Measurements from ENCODE around the gene ABCC1. TPM values are rescaled to one million over a fixed set of nuclear protein-coding genes. Genes with fewer than 3 reads are reported as not detected.

ABCC1 gene
- total and polyA plus RNA-seq, 2 donors from 2014 or later, result 4.6 to 29.7 TPM

DNA sequence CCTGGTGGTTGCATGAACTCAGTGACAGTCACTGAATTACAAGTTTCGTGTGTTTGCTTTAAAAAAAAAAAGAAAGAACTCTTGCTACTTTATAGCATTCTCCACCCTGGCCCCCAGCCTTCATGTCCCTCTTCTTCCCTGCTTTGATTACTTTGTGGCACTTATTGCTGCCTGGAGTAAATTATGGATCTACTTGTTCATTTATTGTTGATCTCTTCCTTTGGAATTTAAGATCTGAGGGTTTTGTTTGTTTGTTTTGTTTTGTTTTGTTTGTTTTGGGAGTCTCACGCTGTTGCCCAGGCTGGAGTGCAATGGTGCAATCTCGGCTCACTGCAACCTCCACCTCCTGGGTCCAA is 147.4 kb downstream of the ABCC1 start:
- FAIRE-seq, result no peak

GRCh38 chr16:16099320-16099719 is 149.9 kb downstream of the ABCC1 start:
- Histone ChIP-seq H3K27me3 (ENCODE audit: control insufficient read depth, insufficient read depth, low read length) (no peaks in the 10 kb centered on the region), H3K36me3 (ENCODE audit: control insufficient read depth in 2 of 3, insufficient read depth in 3 of 3, low read length in 3 of 3) (peaks cover 2 to 15% (median 6%) of the 10 kb centered on the region in 3 donors), H3K9me3 (ENCODE audit: control insufficient read depth in 2 of 3, insufficient read depth in 1 of 3, low read length in 3 of 3) (peaks cover 0 to 3% (median 0%) of the 10 kb centered on the region in 3 donors), H3K9ac (ENCODE audit: low read length in 3 of 3) (no peak overlapping the region), H3K27ac (ENCODE audit: low read depth in 2 of 2, low read length in 2 of 2) (no peak overlapping the region), H3K4me3 (ENCODE audit: low read length in 3 of 3) (no peak overlapping the region), H3K4me1 (ENCODE audit: control insufficient read depth in 2 of 3, insufficient read depth in 2 of 3, low read depth in 1 of 3, low read length in 3 of 3) (peaks cover 0 to 3% (median 0%) of the 10 kb centered on the region in 3 donors)
- intact Hi-C loops (cut with DNase I), result no loop called here
- DNase-seq, result no peak
- no peak for TF ChIP-seq CTCF (IDR thresholded peaks at IDR 0.05; ENCODE audit: borderline replicate concordance, extremely low read depth, insufficient read depth)
- no peak for FAIRE-seq

More for the DNA sequence above, 147.4 kb downstream of the ABCC1 start:
- Histone ChIP-seq H3K27me3 (ENCODE audit: control insufficient read depth, insufficient read depth, low read length) (no peaks in the 10 kb centered on the region), H3K36me3 (ENCODE audit: control insufficient read depth in 2 of 3, insufficient read depth in 3 of 3, low read length in 3 of 3) (peaks cover 0 to 6% (median 4%) of the 10 kb centered on the region in 3 donors), H3K9me3 (ENCODE audit: control insufficient read depth in 2 of 3, insufficient read depth in 1 of 3, low read length in 3 of 3) (no peaks in the 10 kb centered on the region), H3K4me3 (ENCODE audit: low read length in 3 of 3) (no peak overlapping the region), H3K4me1 (ENCODE audit: control insufficient read depth in 2 of 3, insufficient read depth in 2 of 3, low read depth in 1 of 3, low read length in 3 of 3) (peaks cover 2 to 6% (median 3%) of the 10 kb centered on the region in 3 donors), H3K27ac (ENCODE audit: low read depth in 2 of 2, low read length in 2 of 2) (peak overlapping the region in 1 of 2 donors; percentile 79), H3K9ac (ENCODE audit: low read length in 3 of 3) (no peak overlapping the region)
- intact Hi-C loops (cut with DNase I), result no loop called here
- no peak for TF ChIP-seq CTCF (IDR thresholded peaks at IDR 0.05; ENCODE audit: borderline replicate concordance, extremely low read depth, insufficient read depth)
- DNase-seq, result no peak

GRCh38 chr16:16100631-16101030 is 151.2 kb downstream of the ABCC1 start:
- peaks cover 0 to 3% (median 0%) of the 10 kb centered on the region in 3 donors for H3K4me1 ChIP-seq (ENCODE audit: control insufficient read depth in 2 of 3, insufficient read depth in 2 of 3, low read depth in 1 of 3, low read length in 3 of 3)
- no peak overlapping the region for H3K4me3 ChIP-seq (ENCODE audit: low read length in 3 of 3)
- H3K9ac ChIP-seq (ENCODE audit: low read length in 3 of 3), result no peak overlapping the region
- H3K9me3 ChIP-seq (ENCODE audit: control insufficient read depth in 2 of 3, insufficient read depth in 1 of 3, low read length in 3 of 3), result peaks cover 0 to 3% (median 0%) of the 10 kb centered on the region in 3 donors
- no peak for FAIRE-seq
- DNase-seq, result no peak
- H3K27me3 ChIP-seq (ENCODE audit: control insufficient read depth, insufficient read depth, low read length), result no peaks in the 10 kb centered on the region
- H3K27ac ChIP-seq (ENCODE audit: low read depth in 2 of 2, low read length in 2 of 2), result no peak overlapping the region
- peaks cover 2 to 15% (median 6%) of the 10 kb centered on the region in 3 donors for H3K36me3 ChIP-seq (ENCODE audit: control insufficient read depth in 2 of 3, insufficient read depth in 3 of 3, low read length in 3 of 3)
- no peak for TF ChIP-seq CTCF (IDR thresholded peaks at IDR 0.05; ENCODE audit: borderline replicate concordance, extremely low read depth, insufficient read depth)
- intact Hi-C loops (cut with DNase I), result no loop called here

DNA sequence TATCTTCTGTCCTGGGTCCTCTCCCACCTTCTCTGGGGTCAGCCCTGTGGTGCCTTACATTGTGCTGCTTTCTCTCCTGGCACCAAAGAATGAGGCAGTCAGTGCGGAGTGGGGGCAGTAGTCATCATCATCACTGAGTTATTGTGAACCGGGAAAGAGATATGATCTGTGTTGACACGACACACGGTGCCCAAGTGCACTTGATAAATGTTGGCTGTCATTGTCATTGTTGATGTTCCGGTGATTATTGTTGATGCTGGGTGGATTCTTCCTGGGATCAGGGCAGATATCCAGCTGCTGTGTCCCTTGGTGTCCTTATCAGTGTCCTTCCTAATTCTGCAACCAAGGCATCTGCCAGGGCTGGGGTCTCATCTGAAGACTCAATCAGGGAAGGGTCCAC is 152.2 kb downstream of the ABCC1 start:
- no peak for TF ChIP-seq CTCF (IDR thresholded peaks at IDR 0.05; ENCODE audit: borderline replicate concordance, extremely low read depth, insufficient read depth)
- FAIRE-seq (no peak), DNase-seq (no peak)
- intact Hi-C loops (cut with DNase I), result no loop called here
- Histone ChIP-seq H3K9ac (ENCODE audit: low read length in 3 of 3) (no peak overlapping the region), H3K4me1 (ENCODE audit: control insufficient read depth in 2 of 3, insufficient read depth in 2 of 3, low read depth in 1 of 3, low read length in 3 of 3) (no peaks in the 10 kb centered on the region), H3K9me3 (ENCODE audit: control insufficient read depth in 2 of 3, insufficient read depth in 1 of 3, low read length in 3 of 3) (peaks cover 0 to 3% (median 0%) of the 10 kb centered on the region in 3 donors), H3K27ac (ENCODE audit: low read depth in 2 of 2, low read length in 2 of 2) (no peak overlapping the region), H3K27me3 (ENCODE audit: control insufficient read depth, insufficient read depth, low read length) (no peaks in the 10 kb centered on the region), H3K4me3 (ENCODE audit: low read length in 3 of 3) (no peak overlapping the region), H3K36me3 (ENCODE audit: control insufficient read depth in 2 of 3, insufficient read depth in 3 of 3, low read length in 3 of 3) (peaks cover 2 to 15% (median 8%) of the 10 kb centered on the region in 3 donors)

Measured in kidney (tissue), 14 donors.